Measurements from ENCODE around the gene APBA1.
"Not testable (repeated sequence)": the region's sequence is repeated elsewhere in the genome, so short reads cannot be mapped to it uniquely, and the experiment has no call there.

The APBA1 gene

DNA sequence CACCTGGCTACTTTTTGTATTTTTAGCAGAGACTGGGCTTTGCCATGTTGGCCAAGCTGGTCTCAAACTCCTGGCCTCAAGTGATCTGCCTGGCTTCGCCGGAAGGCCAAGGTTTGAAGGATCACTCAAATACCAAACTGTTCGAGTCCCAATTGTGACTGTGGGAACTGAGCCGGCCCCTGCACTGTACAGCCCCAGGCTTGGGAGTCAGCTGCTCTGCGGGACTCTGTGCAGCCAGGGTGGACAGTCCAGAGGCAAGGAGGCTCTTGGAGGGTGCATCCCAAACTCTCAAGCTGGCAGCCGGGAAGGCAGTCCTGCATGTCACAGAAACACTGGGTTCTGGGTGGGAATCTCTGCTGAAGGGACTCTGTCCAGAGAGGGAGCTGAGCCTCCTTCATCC, 238.2 kb downstream of the APBA1 start:
- no peak for DNase-seq

- no peak for DNase-seq
Observed at GRCh38 chr9:69433392-69433791, 238.8 kb downstream of the APBA1 start.

DNA sequence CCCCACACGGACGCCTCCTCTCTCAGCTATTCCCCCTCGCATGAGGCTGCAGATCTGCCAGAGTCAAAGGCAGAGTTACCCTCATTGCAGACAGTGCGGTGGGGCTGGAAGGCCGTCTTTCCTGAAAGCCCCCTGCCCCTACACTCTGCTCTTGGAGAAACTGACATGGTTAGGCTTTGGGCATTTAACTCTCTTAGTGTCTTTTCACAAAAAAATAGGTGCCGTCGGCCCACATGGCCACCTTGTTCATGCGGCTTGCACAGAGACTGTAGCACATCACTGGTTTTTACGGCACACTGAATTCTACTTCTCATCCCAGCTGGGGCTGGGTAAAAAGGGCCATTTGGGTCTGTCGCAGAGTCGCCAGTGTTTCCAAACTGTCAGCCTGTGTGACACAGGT, 239.5 kb downstream of the APBA1 start:
- DNase-seq, result no peak

GRCh38 chr9:69431777-69432176, 240.4 kb downstream of the APBA1 start:
- no peak for DNase-seq

DNA sequence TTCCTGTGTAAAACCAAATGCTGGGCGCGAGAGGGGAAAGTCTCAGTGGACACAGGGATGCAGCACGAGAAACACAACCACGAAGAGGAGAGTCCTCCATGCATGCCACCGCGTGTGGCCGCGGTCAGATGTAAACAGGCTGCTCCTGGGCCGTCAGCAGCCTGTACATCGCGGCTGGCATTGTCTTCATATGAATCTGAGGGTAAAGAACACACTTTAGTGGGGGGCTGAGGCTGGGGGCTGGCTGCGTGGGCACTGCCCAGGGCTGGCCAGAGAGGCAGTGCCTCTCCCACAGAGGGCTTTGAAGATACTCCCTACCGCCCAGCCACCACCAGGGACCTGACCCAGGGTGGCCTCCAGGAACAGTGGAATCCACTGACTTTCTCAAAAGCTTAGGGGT, 241.0 kb downstream of the APBA1 start:
- DNase-seq, result no peak

- no peak for DNase-seq
Observed at GRCh38 chr9:69430206-69430605, 242.0 kb downstream of the APBA1 start.

DNA sequence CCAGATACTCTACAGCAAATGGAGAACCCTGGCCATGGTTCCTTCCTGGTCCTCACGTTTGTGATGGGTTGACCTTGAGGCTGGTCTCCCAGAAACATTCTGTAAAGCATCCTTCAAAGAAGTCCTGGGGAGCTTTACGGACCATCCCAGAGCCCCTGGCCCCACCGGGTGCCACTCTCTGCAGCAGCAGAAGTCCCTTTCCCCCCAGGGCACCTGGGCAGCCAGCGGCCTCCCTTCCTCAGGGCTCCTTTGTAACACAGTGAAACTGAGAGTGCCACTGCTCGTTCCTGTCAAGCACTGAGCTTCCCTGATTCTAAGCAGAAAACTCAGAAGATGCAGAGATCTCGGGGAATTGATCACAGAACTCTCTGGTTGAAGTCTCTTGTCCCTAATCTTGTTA, 242.9 kb downstream of the APBA1 start:
- DNase-seq, result no peak

- no peak for DNase-seq
Observed at GRCh38 chr9:69428017-69428785, 244.0 kb downstream of the APBA1 start.

- no peak for DNase-seq
Observed at GRCh38 chr9:69427286-69427685, 244.9 kb downstream of the APBA1 start.

DNA sequence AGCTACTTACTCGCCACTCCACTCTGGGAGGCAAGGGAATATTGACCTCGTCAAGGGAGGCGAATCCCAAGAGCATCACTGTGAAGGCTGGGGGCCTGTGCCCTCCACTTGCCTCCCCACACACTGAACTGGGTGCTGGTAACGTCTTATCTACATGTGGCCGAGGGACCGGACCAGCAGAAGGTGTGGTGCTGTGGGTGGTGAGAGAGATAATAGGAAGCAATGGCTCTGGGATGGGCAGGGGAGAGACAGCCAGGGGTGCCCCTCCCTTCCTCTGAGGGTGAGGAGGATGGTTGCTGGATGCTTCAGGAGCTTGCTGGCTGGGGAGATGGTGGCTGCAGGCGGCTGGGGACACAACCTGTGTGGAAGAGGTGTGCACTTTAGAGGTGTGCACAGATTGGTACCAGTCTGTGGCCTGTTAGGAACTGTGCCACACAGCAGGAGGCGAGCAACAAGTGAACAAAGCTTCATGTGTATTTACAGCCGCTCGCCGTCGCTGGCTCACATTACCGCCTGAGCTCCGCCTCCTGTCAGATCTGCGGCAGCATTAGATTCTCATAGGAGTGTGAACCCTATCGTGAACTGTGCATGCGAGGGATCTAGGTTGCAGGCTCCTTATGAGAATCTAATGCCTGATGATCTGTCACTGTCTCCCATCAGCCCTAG, 246.9 kb downstream of the APBA1 start:
- no peak for DNase-seq

- peak; percentile 35 to 50 for DNase-seq
Observed at GRCh38 chr9:69421908-69422801, 250.0 kb downstream of the APBA1 start.

GRCh38 chr9:69420611-69421270, 251.4 kb downstream of the APBA1 start:
- DNase-seq, result no peak

GRCh38 chr9:69412741-69413150, 259.4 kb downstream of the APBA1 start:
- DNase-seq, result peak in 1 of 2 experiments; percentile 28

DNA sequence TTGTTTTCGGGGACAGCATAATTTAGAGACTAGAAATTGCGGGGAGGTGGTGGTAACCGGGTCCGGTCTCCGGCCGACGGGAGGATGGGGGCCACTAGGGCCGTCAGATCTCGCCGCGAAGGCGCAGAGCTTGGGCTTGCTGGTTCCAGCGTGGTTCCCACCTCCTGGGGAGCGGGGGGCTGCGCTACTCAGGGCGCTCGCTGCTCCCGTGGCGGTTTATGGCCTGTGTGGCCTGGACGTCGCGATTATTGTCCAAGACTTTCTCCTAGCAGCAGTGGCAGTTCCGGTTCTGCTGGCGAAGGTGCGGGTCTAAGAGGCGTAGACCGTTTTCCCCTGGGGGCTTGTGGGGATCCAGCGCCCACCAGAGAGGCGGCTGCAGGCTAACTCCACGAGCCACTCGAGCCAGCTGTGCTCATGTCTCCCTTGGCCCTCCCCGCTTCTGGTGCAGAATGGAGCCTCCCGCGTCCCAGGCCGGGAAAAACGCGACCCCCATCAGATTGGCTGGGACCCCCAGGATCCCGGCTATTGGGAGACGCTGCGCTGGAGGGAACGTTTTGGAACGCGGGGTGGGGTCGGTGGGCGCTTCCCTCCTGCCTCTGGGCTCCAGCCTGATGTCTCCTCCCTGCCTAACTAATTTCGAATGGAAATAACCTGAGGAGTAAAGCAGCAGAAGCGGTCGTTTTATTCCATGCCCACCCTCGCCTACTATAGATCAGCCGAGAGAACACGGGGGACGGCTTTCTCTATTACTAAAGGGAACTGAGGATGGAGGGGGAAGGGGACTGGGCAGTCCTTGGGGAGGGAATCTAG, 260.0 kb downstream of the APBA1 start:
- no peak for DNase-seq

DNA sequence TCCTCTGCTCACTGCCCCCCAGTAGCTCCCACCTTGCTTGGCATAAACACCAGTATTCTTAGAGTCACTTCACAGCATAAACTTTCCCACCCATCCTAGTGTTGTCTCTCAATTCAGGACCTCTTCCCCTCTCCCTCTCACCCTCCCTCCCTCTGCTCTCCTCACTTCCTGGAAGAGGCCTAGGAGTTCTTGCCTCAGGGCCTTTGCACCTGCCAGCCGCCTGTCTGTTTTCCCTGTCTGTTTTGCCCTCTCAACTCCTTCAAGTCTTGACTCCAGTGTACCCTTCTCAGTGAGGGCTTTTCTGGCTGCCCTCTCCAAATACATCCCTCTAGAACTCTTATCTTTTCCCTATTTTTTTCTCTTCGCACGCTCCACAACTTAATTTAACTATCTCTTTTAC, 260.9 kb downstream of the APBA1 start:
- no peak for DNase-seq

DNA sequence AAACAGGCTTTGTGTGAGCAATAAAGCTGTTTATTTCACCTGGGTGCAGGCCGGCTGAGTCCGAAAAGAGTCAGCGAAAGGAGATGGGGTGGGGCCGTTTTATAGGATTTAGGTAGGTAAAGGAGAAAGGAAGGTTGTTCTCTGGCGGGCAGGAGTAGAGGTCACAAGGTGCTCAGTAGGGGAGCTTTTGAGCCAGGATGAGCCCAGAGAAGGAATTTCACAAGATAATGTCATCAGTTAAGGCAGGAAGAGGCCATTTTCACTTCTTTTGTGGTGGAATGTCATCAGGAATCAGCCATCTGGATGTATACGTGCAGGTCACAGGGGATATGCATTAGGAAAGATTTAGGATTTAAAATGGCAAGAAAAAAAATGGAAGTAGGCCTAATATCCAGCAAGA, 262.2 kb downstream of the APBA1 start:
- not testable (repeated sequence) for DNase-seq

- DNase-seq, result no peak
Observed at GRCh38 chr9:69400470-69400869, 271.7 kb downstream of the APBA1 start.

DNA sequence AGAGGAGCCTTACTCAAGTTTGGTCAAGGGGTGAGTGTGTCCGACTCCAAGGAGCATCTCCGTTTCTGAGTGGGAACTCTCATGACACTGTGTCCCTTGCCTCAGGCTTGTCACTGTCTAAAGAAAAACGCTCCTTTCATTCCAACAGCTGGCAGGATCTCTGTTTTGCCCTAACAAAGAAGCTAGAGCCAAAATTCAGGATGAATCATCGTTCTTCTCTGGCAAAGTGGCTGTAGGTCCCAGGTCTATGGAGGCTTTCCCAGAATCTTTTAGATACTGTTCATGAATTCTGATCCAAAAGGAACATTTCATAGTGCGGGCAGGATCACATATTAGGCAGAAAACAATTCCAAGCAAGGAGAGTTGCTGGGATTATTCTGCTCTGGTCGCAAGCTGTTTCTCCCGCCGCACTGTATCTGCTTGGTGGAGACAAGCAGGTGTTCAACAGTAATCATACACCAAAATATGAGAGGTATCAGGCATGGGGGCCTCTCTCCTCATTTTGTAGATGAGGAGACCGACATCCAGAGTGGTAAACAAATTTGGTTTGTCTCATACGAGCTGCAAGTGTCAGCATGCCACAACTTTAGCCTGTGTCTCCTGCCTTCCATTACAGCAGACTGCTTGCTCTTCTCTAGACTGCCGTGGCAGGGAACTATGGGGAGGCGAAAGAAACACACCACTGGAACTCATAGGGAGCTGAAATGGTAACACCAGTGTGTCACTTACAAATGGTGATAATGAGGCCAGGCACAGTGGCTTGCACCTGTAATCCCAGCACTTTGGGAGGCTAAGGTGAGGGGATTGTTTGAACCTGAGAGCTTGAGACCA, 274.6 kb downstream of the APBA1 start:
- no peak for DNase-seq

DNA sequence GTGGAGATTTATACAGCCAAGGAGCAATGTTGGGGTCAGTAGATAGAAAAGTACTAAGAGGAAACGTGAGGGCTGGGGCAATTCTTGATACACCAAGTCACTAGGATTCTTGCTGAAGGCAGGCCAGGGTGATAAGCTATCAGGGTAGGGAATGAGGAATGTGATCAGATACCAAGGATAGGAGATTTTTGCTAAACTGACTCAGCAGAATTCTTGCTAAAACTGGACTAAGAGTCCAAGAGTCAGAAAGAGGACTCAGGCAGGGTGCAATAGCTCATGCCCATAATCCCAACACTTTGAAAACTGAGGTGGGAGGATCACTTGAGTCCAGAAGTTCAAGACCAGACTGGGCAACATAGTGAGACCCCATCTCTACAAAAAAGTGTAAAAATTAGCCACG, 275.4 kb downstream of the APBA1 start:
- DNase-seq, result no peak

- no peak for DNase-seq
Observed at GRCh38 chr9:69395718-69396117, 276.5 kb downstream of the APBA1 start.

- DNase-seq, result no peak
Observed at GRCh38 chr9:69393425-69393824, 278.7 kb downstream of the APBA1 start.
